ENCODE results near the gene NFKBIE. TPM values are rescaled to one million over a fixed set of nuclear protein-coding genes. Genes with fewer than 3 reads are reported as not detected.

Gene NFKBIE
- total and polyA plus RNA-seq, 2 of the 13 experiments (the other 11 are each of a cell fraction or from before 2014, with no cell fraction given): 6.7 to 14.5 TPM

- TF ChIP-seq AKNA (CRISPR knock-in tag; IDR thresholded peaks at IDR 0.05; ENCODE audit: borderline replicate concordance) (no peak), RELA (CRISPR knock-in tag; IDR thresholded peaks at IDR 0.05) (peak; percentile 76; the same call in 1 of the 2 replicates), REPIN1 (CRISPR knock-in tag; IDR thresholded peaks at IDR 0.05; ENCODE audit: borderline replicate concordance, low read depth) (peak; percentile 90), ZNF101 (CRISPR knock-in tag; IDR thresholded peaks at IDR 0.05; ENCODE audit: borderline replicate concordance, low read depth) (no peak), ZNF740 (CRISPR knock-in tag; IDR thresholded peaks at IDR 0.05) (peak; percentile 84; the same call in 1 of the 2 replicates), ATF7 (IDR thresholded peaks at IDR 0.05) (no peak), ATF7 (CRISPR knock-in tag; IDR thresholded peaks at IDR 0.05) (no peak; the same call in 1 of the 2 replicates), MED8 (CRISPR knock-in tag; IDR thresholded peaks at IDR 0.05; ENCODE audit: insufficient replicate concordance) (peak; percentile 11), KMT2B (CRISPR knock-in tag; IDR thresholded peaks at IDR 0.05) (peak; percentile 33; the same call in 1 of the 2 replicates), FOXK1 (CRISPR knock-in tag; IDR thresholded peaks at IDR 0.05; ENCODE audit: borderline replicate concordance, low read depth) (peak; percentile 86), RBM39 (IDR thresholded peaks at IDR 0.05; ENCODE audit: low read depth, low read length, poor library complexity, severe bottlenecking) (peak; percentile 96), NPAS2 (CRISPR knock-in tag; IDR thresholded peaks at IDR 0.05; ENCODE audit: borderline replicate concordance) (no peak), ZNF709 (CRISPR knock-in tag; IDR thresholded peaks at IDR 0.05) (no peak), ZNF781 (CRISPR knock-in tag; IDR thresholded peaks at IDR 0.05; ENCODE audit: borderline replicate concordance, not compliant biosample characterization) (peak; percentile 79), KAT2B (IDR thresholded peaks at IDR 0.05; ENCODE audit: borderline replicate concordance, low read depth, low read length) (no peak), ZNF616 (CRISPR knock-in tag; IDR thresholded peaks at IDR 0.05; ENCODE audit: low read depth) (peak; percentile 74; the same call in 1 of the 2 replicates), ZNF772 (CRISPR knock-in tag; IDR thresholded peaks at IDR 0.05) (peak; percentile 82), ZNF800 (CRISPR knock-in tag; IDR thresholded peaks at IDR 0.05) (peak; percentile 88; the same call in 1 of the 2 replicates), ZFYVE20 (CRISPR knock-in tag; IDR thresholded peaks at IDR 0.05; ENCODE audit: borderline replicate concordance, low read depth) (no peak), KLF12 (CRISPR knock-in tag; IDR thresholded peaks at IDR 0.05; ENCODE audit: borderline replicate concordance) (peak; percentile 79), ZNF577 (CRISPR knock-in tag; IDR thresholded peaks at IDR 0.05; ENCODE audit: borderline replicate concordance, low read depth) (no peak)
These were observed 19.3 kb downstream of the NFKBIE start (continued) for GRCh38 chr6:44245912-44246662.

Data from HepG2 (cell line).